Thoracic aorta (tissue), 2 donors: ENCODE measurements around the gene FBXO27. TPM values are rescaled to one million over a fixed set of nuclear protein-coding genes. Genes with fewer than 3 reads are reported as not detected.
"Not testable (repeated sequence)": the region's sequence is repeated elsewhere in the genome, so short reads cannot be mapped to it uniquely, and the experiment has no call there.

Source experiments
- ATAC-seq: fragments of 150-250 bp; one replicate; pipeline ENCODE4 v1.8.0; 2017; ENCODE audit warnings: low read depth; ENCODE audit not compliant: insufficient number of reproducible peaks, low FRiP score
- DNase-seq: peaks from one replicate; pipeline ENCODE4 v3.0.0-alpha.2; 2020; ENCODE audit warnings: low spot score
- H3K27ac ChIP-seq, 2 donors: fragments of 200-600 bp; sonication (generic); 1 replicate in 1 of 2; 2 replicates in 1 of 2; pipeline ENCODE4 v1.5.1; 2016; ENCODE audit warnings: mild to moderate bottlenecking in 2 of 2, moderate library complexity in 2 of 2
- H3K27me3 ChIP-seq: fragments of 200-600 bp; sonication (generic); replicated peaks from 2 replicates; pipeline ENCODE4 v1.6.0; 2016; ENCODE audit warnings: mild to moderate bottlenecking; ENCODE audit not compliant: insufficient read depth
- H3K36me3 ChIP-seq: fragments of 200-600 bp; sonication (generic); one replicate; pipeline ENCODE4 v1.5.1; 2016
- H3K4me1 ChIP-seq, 2 donors: fragments of 200-600 bp; sonication (generic); 1 replicate in 1 of 2; 2 replicates in 1 of 2; pipeline versions ENCODE4 v1.5.1 to v1.6.0; 2016; ENCODE audit warnings: low read depth in 2 of 2, mild to moderate bottlenecking in 1 of 2; ENCODE audit not compliant: control insufficient read depth in 1 of 2
- H3K4me3 ChIP-seq: fragments of 200-600 bp; sonication (generic); 2 replicates; pipeline ENCODE4 v1.5.1; 2016; ENCODE audit warnings: mild to moderate bottlenecking
- H3K9me3 ChIP-seq: fragments of 200-600 bp; sonication (generic); 2 replicates; pipeline ENCODE4 v1.5.1; 2016
- CTCF ChIP-seq: fragments of 200-600 bp; sonication (generic); IDR thresholded peaks from one replicate; pipeline ENCODE4 v1.5.1; 2019; ENCODE audit warnings: antibody characterized with exemption
- total RNA-seq, 2 donors: library from RNA; depleted of rRNA; stranded (reverse); fragments of >200 nt; gene quantifications; one replicate each; pipeline versions ENCODE4 v1.1.0 to v1.2.3, GENCODE V29; 2016

FBXO27 gene
- total RNA-seq, 2 donors from 2014 or later = 1.5 to 37.6 TPM

GRCh38 chr19:38989066-38989605 is 43.2 kb downstream of the FBXO27 start:
- ATAC-seq (no peak), DNase-seq (no peak)
- H3K27ac ChIP-seq = no peak overlapping the region
- no peak overlapping the region for H3K4me3 ChIP-seq
- TF ChIP-seq CTCF = no peak
- no peaks in the 10 kb centered on the region for H3K9me3 ChIP-seq
- H3K4me1 ChIP-seq = no peaks in the 10 kb centered on the region
- no peaks in the 10 kb centered on the region for H3K27me3 ChIP-seq
- H3K36me3 ChIP-seq = no peaks in the 10 kb centered on the region

GRCh38 chr19:38988627-38989026 is 43.7 kb downstream of the FBXO27 start:
- H3K27me3 ChIP-seq, DNase-seq, H3K27ac ChIP-seq, ATAC-seq, H3K4me3 ChIP-seq, H3K36me3 ChIP-seq, H3K4me1 ChIP-seq, H3K9me3 ChIP-seq: not testable (repeated sequence)

- not testable (repeated sequence) for H3K27ac ChIP-seq, H3K36me3 ChIP-seq, H3K9me3 ChIP-seq, ATAC-seq, DNase-seq, H3K4me3 ChIP-seq, H3K4me1 ChIP-seq, H3K27me3 ChIP-seq
Measured at GRCh38 chr19:38987745-38988144, 44.6 kb downstream of the FBXO27 start.

DNA sequence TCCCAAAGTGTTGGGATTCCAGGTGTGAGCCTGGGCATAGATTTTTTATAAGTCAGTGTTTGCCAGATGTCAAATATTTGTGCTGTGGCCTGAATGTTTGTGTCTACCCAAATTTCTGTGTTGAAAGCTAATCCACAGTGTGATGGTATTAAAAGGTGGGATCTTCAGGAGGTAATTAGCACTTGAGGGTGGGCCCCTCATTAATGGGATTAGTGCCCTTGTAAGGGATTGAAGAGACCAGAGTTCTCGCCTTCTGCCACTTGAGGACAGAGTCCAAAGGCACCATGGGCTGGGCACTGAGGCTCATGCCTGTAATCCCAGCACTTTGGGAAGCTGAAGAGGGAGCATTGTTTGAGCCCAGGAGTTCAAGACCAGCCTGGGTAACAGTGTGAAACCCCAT is 47.1 kb downstream of the FBXO27 start:
- Histone ChIP-seq H3K27me3 (no peaks in the 10 kb centered on the region), H3K4me3 (no peak overlapping the region), H3K9me3 (no peaks in the 10 kb centered on the region), H3K27ac (no peak overlapping the region), H3K4me1 (no peaks in the 10 kb centered on the region), H3K36me3 (no peaks in the 10 kb centered on the region)
- no peak for TF ChIP-seq CTCF
- no peak for DNase-seq
- ATAC-seq = no peak

- H3K4me1 ChIP-seq = peaks cover 3 to 10% of the 10 kb centered on the region in 2 donors
- no peaks in the 10 kb centered on the region for H3K9me3 ChIP-seq
- no peak overlapping the region for H3K27ac ChIP-seq
- no peak overlapping the region for H3K4me3 ChIP-seq
- H3K27me3 ChIP-seq = no peaks in the 10 kb centered on the region
- ATAC-seq = no peak
- DNase-seq = no peak
- TF ChIP-seq CTCF = no peak
- H3K36me3 ChIP-seq = no peaks in the 10 kb centered on the region
Measured at GRCh38 chr19:38980583-38981374, 51.6 kb downstream of the FBXO27 start.

- no peak overlapping the region for H3K27ac ChIP-seq
- no peak for ATAC-seq
- no peaks in the 10 kb centered on the region for H3K9me3 ChIP-seq
- no peak for TF ChIP-seq CTCF
- no peak overlapping the region for H3K4me3 ChIP-seq
- DNase-seq = no peak
- H3K4me1 ChIP-seq = peaks cover 3 to 10% of the 10 kb centered on the region in 2 donors
- no peaks in the 10 kb centered on the region for H3K27me3 ChIP-seq
- H3K36me3 ChIP-seq = no peaks in the 10 kb centered on the region
Measured at GRCh38 chr19:38979812-38980211, 52.5 kb downstream of the FBXO27 start.
